K562 (cell line): ENCODE measurements around the gene C2. TPM values are rescaled to one million over a fixed set of nuclear protein-coding genes. Genes with fewer than 3 reads are reported as not detected.

Experiments used
- ARID2 ChIP-seq: fragments of 450-650 bp; IDR thresholded peaks from 2 replicates; pipeline ENCODE4 v1.6.1; 2017; ENCODE audit warnings: antibody characterized with exemption, mild to moderate bottlenecking
- BMI1 ChIP-seq: fragments of 150-350 bp; IDR thresholded peaks from 2 replicates; pipeline ENCODE4 v1.6.1; 2014; ENCODE audit warnings: low read length
- DIDO1 ChIP-seq: fragments of 450-650 bp; IDR thresholded peaks from 2 replicates; pipeline ENCODE4 v1.6.1; 2016; ENCODE audit warnings: low read depth, missing biosample characterization, missing genetic modification characterization
- FOXK1 ChIP-seq: sonication (generic); formaldehyde crosslinking; IDR thresholded peaks from 2 replicates; pipeline ENCODE4 v1.8.0; 2022; ENCODE audit warnings: missing genetic modification reagents, mild to moderate bottlenecking, borderline replicate concordance
- GATAD2A ChIP-seq: fragments of 450-650 bp; IDR thresholded peaks from 2 replicates; pipeline ENCODE4 v1.6.1; 2017
- HNRNPH1 ChIP-seq: fragments of 200-400 bp; formaldehyde crosslinking; optimal IDR thresholded peaks from 2 replicates; pipeline ENCODE3; 2017; ENCODE audit warnings: low read depth, mild to moderate bottlenecking, low read length, moderate library complexity
- KAT7 ChIP-seq: sonication (generic); formaldehyde crosslinking; IDR thresholded peaks from 2 replicates; pipeline ENCODE4 v1.8.0; 2022; ENCODE audit warnings: missing genetic modification reagents, mild to moderate bottlenecking, borderline replicate concordance
- KDM1A ChIP-seq, 2 experiments: fragments of 450-650 bp; IDR thresholded peaks; 2 replicates each; pipeline ENCODE4 v1.6.1; 2016; ENCODE audit warnings: mild to moderate bottlenecking in 2 of 2
- MECOM ChIP-seq: fragments of 250-450 bp; sonication (Bioruptor Pico); IDR thresholded peaks from 2 replicates; pipeline ENCODE4 v1.8.0; 2022; ENCODE audit warnings: inconsistent platforms
- MTA1 ChIP-seq: fragments of 450-650 bp; IDR thresholded peaks from 2 replicates; pipeline ENCODE4 v1.6.1; 2017; ENCODE audit warnings: borderline replicate concordance
- NFIC ChIP-seq: fragments of 450-650 bp; IDR thresholded peaks from 2 replicates; pipeline ENCODE4 v1.6.1; 2017; ENCODE audit warnings: mild to moderate bottlenecking, inconsistent platforms
- POLR2B ChIP-seq: fragments of 450-650 bp; IDR thresholded peaks from 2 replicates; pipeline ENCODE4 v1.6.1; 2018; ENCODE audit warnings: low read depth; ENCODE audit not compliant: partially characterized antibody
- RBBP5 ChIP-seq: fragments of 200-600 bp; sonication (generic); IDR thresholded peaks from 2 replicates; pipeline ENCODE4 v1.6.1; 2012; ENCODE audit warnings: borderline replicate concordance, mild to moderate bottlenecking, low read length, control low read depth, inconsistent platforms; ENCODE audit not compliant: insufficient read depth, poor library complexity, severe bottlenecking
- SNRNP70 ChIP-seq: fragments of 200-400 bp; formaldehyde crosslinking; optimal IDR thresholded peaks from 2 replicates; pipeline ENCODE3; 2017; ENCODE audit warnings: low read depth, low read length
- TGIF2 ChIP-seq: sonication (generic); formaldehyde crosslinking; IDR thresholded peaks from 2 replicates; pipeline ENCODE4 v1.8.1; 2022; ENCODE audit warnings: mild to moderate bottlenecking, missing genetic modification reagents, moderate library complexity
- TRIM28 ChIP-seq: fragments of 450-650 bp; IDR thresholded peaks from 2 replicates; pipeline ENCODE4 v1.6.1; 2017
- ZNF354B ChIP-seq: fragments of 250-450 bp; sonication (Bioruptor Pico); IDR thresholded peaks from 2 replicates; pipeline ENCODE4 v1.4.0; 2020
- ZNF707 ChIP-seq: fragments of 250-450 bp; sonication (Bioruptor Pico); conservative IDR thresholded peaks from 2 replicates; pipeline ENCODE4 v1.8.0; 2022; ENCODE audit warnings: inconsistent platforms, mild to moderate bottlenecking, moderate library complexity
- polyA plus RNA-seq, 8 experiments: library from polyadenylated mRNA; depleted of rRNA in 4 of 8; stranded (reverse) in 5 of 8; unstranded in 3 of 8; fragments of >200 nt; fragmentation: Nextera tagmentation in 2 of 8; fragmentation: Illumina TruSeq in 1 of 8; extraction: Ambion mirVana in 2 of 8; extraction: Trizol in 1 of 8; gene quantifications; 2 replicates each; pipeline versions ENCODE4 v1.2.1 to v1.2.3, GENCODE V29; 2011 to 2014; ENCODE audit warnings: inconsistent platforms in 1 of 8, missing spikeins in 1 of 8
- total RNA-seq, 7 experiments: library from RNA; depleted of rRNA in 6 of 7; stranded (reverse); fragments of >200 nt in 6 of 7; fragmentation: Illumina TruSeq in 2 of 7; extraction: Trizol in 2 of 7; gene quantifications; 2 replicates each; pipeline versions ENCODE4 v1.2.1 to v1.2.3, GENCODE V29; 2011 to 2021; ENCODE audit warnings: low replicate concordance in 1 of 7
- TF ChIP-seq, protein P1 (sequence below), 2 experiments: fragments of 450-650 bp; formaldehyde crosslinking in 1 of 2; IDR thresholded peaks; 2 replicates each; pipeline versions ENCODE4 v1.4.0 to v1.6.1; 2014 to 2020; ENCODE audit warnings: mild to moderate bottlenecking in 2 of 2, borderline replicate concordance in 1 of 2, low read depth in 1 of 2

C2 gene
- total and polyA plus RNA-seq, 9 of the 15 experiments (the other 6 are each of a cell fraction or from before 2014, with no cell fraction given) = 0.05 to 1.1 (median 0.39) TPM; not detected in 1

DNA sequence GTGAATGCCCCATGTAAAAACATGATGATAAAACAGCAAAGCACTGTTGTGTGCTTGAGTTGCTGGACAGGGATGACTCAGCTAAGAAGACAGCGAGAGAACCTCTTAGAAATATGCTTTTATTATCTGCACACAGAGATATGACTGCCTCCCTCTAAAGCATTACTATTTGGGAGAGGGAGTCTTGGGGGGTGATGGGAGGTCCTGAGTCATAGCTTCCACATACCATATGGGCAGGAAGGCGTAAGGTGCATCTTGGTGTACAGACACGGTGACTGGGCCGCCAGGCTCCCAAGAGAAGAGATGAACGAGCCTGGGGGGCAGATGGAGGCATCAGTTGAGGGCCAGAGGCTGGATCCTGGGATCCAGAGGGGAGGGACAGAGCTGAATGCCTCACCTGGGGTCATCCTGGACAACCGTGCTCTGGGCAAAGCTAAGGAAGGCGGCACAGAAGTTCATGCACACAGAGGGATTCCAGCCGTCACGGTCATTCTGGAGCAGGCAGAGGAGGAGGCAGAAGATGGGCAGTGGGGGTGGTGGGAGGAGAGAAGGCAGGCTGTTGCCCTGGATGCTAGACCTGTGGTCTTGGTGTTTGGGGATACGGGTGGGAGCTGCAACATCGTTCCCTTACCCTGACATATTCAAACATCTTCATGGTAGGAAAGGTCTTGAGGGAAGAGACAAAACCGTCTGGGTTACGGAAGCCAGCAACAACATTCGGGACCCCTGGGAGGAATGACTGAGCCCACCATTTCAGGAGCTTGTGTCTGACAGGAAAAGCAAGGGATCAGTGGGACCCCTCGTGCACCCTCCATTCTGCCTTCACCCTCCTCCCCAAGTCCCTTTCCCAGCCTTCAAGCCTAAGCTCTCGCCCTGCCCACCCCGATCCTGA, 42.4 kb downstream of the C2 start (continued):
- TF ChIP-seq, protein P1, sequence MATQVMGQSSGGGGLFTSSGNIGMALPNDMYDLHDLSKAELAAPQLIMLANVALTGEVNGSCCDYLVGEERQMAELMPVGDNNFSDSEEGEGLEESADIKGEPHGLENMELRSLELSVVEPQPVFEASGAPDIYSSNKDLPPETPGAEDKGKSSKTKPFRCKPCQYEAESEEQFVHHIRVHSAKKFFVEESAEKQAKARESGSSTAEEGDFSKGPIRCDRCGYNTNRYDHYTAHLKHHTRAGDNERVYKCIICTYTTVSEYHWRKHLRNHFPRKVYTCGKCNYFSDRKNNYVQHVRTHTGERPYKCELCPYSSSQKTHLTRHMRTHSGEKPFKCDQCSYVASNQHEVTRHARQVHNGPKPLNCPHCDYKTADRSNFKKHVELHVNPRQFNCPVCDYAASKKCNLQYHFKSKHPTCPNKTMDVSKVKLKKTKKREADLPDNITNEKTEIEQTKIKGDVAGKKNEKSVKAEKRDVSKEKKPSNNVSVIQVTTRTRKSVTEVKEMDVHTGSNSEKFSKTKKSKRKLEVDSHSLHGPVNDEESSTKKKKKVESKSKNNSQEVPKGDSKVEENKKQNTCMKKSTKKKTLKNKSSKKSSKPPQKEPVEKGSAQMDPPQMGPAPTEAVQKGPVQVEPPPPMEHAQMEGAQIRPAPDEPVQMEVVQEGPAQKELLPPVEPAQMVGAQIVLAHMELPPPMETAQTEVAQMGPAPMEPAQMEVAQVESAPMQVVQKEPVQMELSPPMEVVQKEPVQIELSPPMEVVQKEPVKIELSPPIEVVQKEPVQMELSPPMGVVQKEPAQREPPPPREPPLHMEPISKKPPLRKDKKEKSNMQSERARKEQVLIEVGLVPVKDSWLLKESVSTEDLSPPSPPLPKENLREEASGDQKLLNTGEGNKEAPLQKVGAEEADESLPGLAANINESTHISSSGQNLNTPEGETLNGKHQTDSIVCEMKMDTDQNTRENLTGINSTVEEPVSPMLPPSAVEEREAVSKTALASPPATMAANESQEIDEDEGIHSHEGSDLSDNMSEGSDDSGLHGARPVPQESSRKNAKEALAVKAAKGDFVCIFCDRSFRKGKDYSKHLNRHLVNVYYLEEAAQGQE (IDR thresholded peaks at IDR 0.05; ENCODE audit: borderline replicate concordance) = peak; percentile 51; the same call in 1 of the 2 replicates
- TF ChIP-seq, protein P1 (CRISPR knock-in tag; IDR thresholded peaks at IDR 0.05; ENCODE audit: low read depth) = no peak
- no peak for TF ChIP-seq TGIF2
- no peak for TF ChIP-seq FOXK1 (CRISPR knock-in tag)
- TF ChIP-seq KAT7 (CRISPR knock-in tag) = peak; percentile 81; the same call in 1 of the 2 replicates
- 0 out of 2 replicates have a peak, but pooled peaks have one; percentile 17 for TF ChIP-seq MTA1
- no peak for TF ChIP-seq TRIM28
- TF ChIP-seq MECOM (CRISPR knock-in tag) = no peak; the same call in 1 of the 2 replicates
- 0 out of 2 replicates have a peak, but pooled peaks have one; percentile 24 for TF ChIP-seq GATAD2A
- TF ChIP-seq SNRNP70 = peak; percentile 35
- no peak for TF ChIP-seq ZNF707 (CRISPR knock-in tag)
- no peak for TF ChIP-seq ARID2
- TF ChIP-seq KDM1A (IDR thresholded peaks at IDR 0.05) = peak; percentile 55 to 84; a peak in 3 of 4 replicates
- TF ChIP-seq BMI1 = no peak
- no peak for TF ChIP-seq DIDO1 (tag)
- TF ChIP-seq POLR2B = peak; percentile 28
- no peak for TF ChIP-seq HNRNPH1
- no peak for TF ChIP-seq ZNF354B (CRISPR knock-in tag)
- TF ChIP-seq RBBP5 = peak; percentile 22
- TF ChIP-seq NFIC = 0 out of 2 replicates have a peak, but pooled peaks have one; percentile 16
